ENCODE measurements around the gene LY6G6C.

- TF ChIP-seq CTCF (IDR thresholded peaks at IDR 0.05; ENCODE audit: insufficient read depth, low read length) = no peak
- no peak for TF ChIP-seq POLR2AphosphoS5 (IDR thresholded peaks at IDR 0.05; ENCODE audit: low read depth)
- no peak for TF ChIP-seq GABPA (IDR thresholded peaks at IDR 0.05; ENCODE audit: low read depth)
- TF ChIP-seq REST (IDR thresholded peaks at IDR 0.05; ENCODE audit: insufficient replicate concordance, low read depth) = no peak
Observed at GRCh38 chr6:31697555-31697954, 24.0 kb downstream of the LY6G6C start.
